Calu3 (cell line): ENCODE data around the gene XCR1. TPM values are rescaled to one million over a fixed set of nuclear protein-coding genes. Genes with fewer than 3 reads are reported as not detected.
"Not testable (repeated sequence)": the region's sequence is repeated elsewhere in the genome, so short reads cannot be mapped to it uniquely, and the experiment has no call there.

Experiments
- BruUV-seq: library from RNA; stranded (reverse); fragments of 400-500 nt; replicated peaks from 2 replicates; lab custom pipeline; 2021; lab: Mats Ljungman, UMichigan
- CTCF ChIA-PET: fragments of 300-600 bp; sonication (Branson Sonifier 250); formaldehyde crosslinking; loops from one replicate; lab custom pipeline; 2022; ENCODE audit warnings: antibody characterized with exemption; lab: Charles Lee
- DNase-seq: peaks from one replicate; pipeline ENCODE4 v3.0.0; 2022
- H3K27ac Mint-ChIP-seq: one replicate; pipeline ENCODE4 v1.8.0; 2022; ENCODE audit warnings: mixed read lengths; ENCODE audit not compliant: unreplicated experiment
- H3K27me3 Mint-ChIP-seq: one replicate; pipeline ENCODE4 v1.8.0; 2022; ENCODE audit warnings: mixed read lengths; ENCODE audit not compliant: unreplicated experiment
- H3K36me3 Mint-ChIP-seq: one replicate; pipeline ENCODE4 v1.8.0; 2022; ENCODE audit warnings: mild to moderate bottlenecking, moderate library complexity, mixed read lengths; ENCODE audit not compliant: insufficient read depth, unreplicated experiment
- H3K4me1 Mint-ChIP-seq: one replicate; pipeline ENCODE4 v1.8.0; 2022; ENCODE audit warnings: mild to moderate bottlenecking, low read depth, mixed read lengths; ENCODE audit not compliant: unreplicated experiment
- H3K4me3 Mint-ChIP-seq: one replicate; pipeline ENCODE4 v1.8.0; 2022; ENCODE audit warnings: mild to moderate bottlenecking, low read depth, moderate library complexity, mixed read lengths; ENCODE audit not compliant: unreplicated experiment
- H3K9me3 Mint-ChIP-seq: one replicate; pipeline ENCODE4 v1.8.0; 2022; ENCODE audit warnings: low read depth, mixed read lengths; ENCODE audit not compliant: unreplicated experiment
- CTCF ChIP-seq: fragments of 200-600 bp; IDR thresholded peaks from one replicate; pipeline ENCODE4 v1.8.0; 2022; ENCODE audit warnings: antibody characterized with exemption; ENCODE audit not compliant: unreplicated experiment
- intact Hi-C: fragments of 100-400 bp; cut with micrococcal nuclease; formaldehyde crosslinking; loops from one replicate; pipeline ENCODE4 v1.10.0; 2022; ENCODE audit not compliant: unreplicated experiment
- total RNA-seq: library from RNA; stranded (reverse); gene quantifications from 2 replicates; pipeline ENCODE4 v1.2.3, GENCODE V29; 2022

The XCR1 gene
- total RNA-seq, 1 experiment from 2014 or later = not detected

- Mint-ChIP-seq H3K4me3 (no peak overlapping the region), H3K36me3 (no peaks in the 10 kb centered on the region), H3K9me3 (no peaks in the 10 kb centered on the region), H3K27ac (no peak overlapping the region), H3K4me1 (no peaks in the 10 kb centered on the region), H3K27me3 (peaks cover 25% of the 10 kb centered on the region)
- no peak for TF ChIP-seq CTCF
- BruUV-seq = no TSS peak
- DNase-seq = no peak
- CTCF ChIA-PET = no interaction called here
- intact Hi-C loops = no loop called here
Observed at GRCh38 chr3:46038916-46039315, 11.6 kb upstream of the XCR1 start.

DNA sequence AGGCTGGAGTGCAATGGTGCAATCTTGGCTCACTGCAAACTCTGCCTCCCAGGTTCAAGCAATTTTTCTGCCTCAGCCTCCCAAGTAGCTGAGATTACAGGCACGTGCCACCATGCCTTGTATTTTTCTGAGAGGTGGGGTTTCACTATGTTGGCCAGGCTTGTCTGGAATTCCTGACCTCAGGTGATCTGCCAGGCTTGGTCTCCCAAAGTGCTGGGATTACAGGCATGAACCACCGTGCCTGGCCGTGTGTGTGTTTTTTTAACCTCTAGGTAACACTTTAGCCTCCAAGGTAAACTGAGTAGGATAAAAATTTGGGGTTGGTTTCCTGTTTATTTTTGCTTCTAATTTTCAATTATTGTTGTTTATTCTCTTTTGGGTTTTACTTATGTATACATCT lies 10.8 kb upstream of the XCR1 start:
- H3K9me3 Mint-ChIP-seq, intact Hi-C loops, BruUV-seq, CTCF ChIA-PET, DNase-seq, H3K4me1 Mint-ChIP-seq, H3K4me3 Mint-ChIP-seq, H3K27ac Mint-ChIP-seq, H3K36me3 Mint-ChIP-seq: not testable (repeated sequence)
- peaks cover 25% of the 10 kb centered on the region for H3K27me3 Mint-ChIP-seq

DNA sequence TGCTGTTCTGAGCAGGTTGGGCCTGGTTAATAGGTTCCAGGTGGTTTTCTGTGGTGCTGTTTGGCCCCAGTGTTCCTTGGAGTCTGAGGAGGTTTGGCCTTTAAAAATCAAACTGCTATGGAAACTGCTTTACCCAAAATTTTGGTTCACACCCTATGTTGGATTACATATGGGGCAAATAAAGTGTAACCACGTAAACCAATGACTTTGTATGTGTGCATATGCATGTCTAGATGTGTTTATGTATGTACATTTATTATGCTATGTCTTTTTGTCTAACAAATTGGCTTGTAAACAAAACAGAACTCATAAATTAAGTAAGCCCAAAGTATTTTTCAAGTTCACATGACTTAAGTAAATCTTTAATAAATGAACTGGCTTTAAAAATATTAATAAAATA lies 8.9 kb upstream of the XCR1 start:
- no peak overlapping the region for H3K27ac Mint-ChIP-seq
- H3K4me3 Mint-ChIP-seq = no peak overlapping the region
- H3K36me3 Mint-ChIP-seq = no peaks in the 10 kb centered on the region
- CTCF ChIA-PET = no interaction called here
- no peaks in the 10 kb centered on the region for H3K9me3 Mint-ChIP-seq
- peaks cover 19% of the 10 kb centered on the region for H3K27me3 Mint-ChIP-seq
- no TSS peak for BruUV-seq
- TF ChIP-seq CTCF = no peak
- intact Hi-C loops = no loop called here
- H3K4me1 Mint-ChIP-seq = no peaks in the 10 kb centered on the region
- no peak for DNase-seq

DNA sequence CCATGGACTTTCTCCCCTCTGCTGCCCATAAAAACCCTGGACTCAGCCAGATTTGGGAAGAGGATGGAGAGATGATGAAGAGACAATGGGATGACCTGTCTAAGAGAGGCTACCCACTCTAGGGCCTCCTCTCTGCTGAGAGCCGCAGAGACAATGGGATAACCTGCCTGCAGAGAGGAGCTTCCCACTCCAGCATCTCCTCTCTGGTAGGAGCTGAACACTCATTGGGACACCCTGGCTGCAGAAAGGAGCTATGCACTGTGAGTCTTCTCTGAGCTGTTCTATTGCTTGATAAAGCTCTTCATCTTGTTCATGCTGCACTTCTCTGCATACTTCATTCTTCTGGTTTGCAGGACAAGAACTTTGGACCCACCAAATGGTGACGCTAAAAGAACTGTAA lies 4.5 kb upstream of the XCR1 start:
- TF ChIP-seq CTCF = no peak
- no peaks in the 10 kb centered on the region for H3K4me1 Mint-ChIP-seq
- H3K27me3 Mint-ChIP-seq = peaks cover 29% of the 10 kb centered on the region
- CTCF ChIA-PET = no interaction called here
- no peak overlapping the region for H3K27ac Mint-ChIP-seq
- H3K4me3 Mint-ChIP-seq = no peak overlapping the region
- BruUV-seq = no TSS peak
- no peak for DNase-seq
- H3K9me3 Mint-ChIP-seq = peaks cover 8% of the 10 kb centered on the region
- intact Hi-C loops = no loop called here
- no peaks in the 10 kb centered on the region for H3K36me3 Mint-ChIP-seq

DNA sequence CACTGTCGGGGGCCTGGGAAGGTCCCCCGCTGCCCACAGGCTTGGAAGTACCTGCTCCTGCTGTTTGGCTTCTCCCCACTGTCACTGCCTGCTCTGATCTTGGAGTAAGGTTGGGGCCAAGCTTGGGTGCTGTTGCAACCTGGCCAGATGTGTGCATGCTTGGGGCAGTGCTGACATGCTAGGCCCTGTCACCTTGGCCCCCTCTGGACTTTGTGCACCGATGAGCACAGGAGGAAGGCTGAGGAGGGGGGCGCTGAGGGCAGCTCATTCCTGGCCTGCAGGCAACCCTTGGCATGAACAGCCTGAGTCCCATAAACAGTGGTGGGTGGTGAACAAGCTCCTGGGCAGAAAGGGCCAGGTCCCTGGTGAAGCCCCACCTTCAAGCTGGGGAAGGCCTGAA lies 4.0 kb upstream of the XCR1 start:
- CTCF ChIA-PET = no interaction called here
- no peaks in the 10 kb centered on the region for H3K4me1 Mint-ChIP-seq
- no peaks in the 10 kb centered on the region for H3K36me3 Mint-ChIP-seq
- TF ChIP-seq CTCF = no peak
- H3K9me3 Mint-ChIP-seq = peaks cover 8% of the 10 kb centered on the region
- intact Hi-C loops = no loop called here
- peaks cover 29% of the 10 kb centered on the region for H3K27me3 Mint-ChIP-seq
- no peak for DNase-seq
- BruUV-seq = no TSS peak
- H3K4me3 Mint-ChIP-seq = no peak overlapping the region
- no peak overlapping the region for H3K27ac Mint-ChIP-seq
